ENCODE measurements around the gene SH3GLB1. TPM values are rescaled to one million over a fixed set of nuclear protein-coding genes. Genes with fewer than 3 reads are reported as not detected.

SH3GLB1 gene
- total and polyA plus RNA-seq, 2 donors (not counting 1 experiment from before 2014, with no cell fraction given): 13.2 to 57.3 TPM

GRCh38 chr1:86753700-86754099 lies 49.3 kb downstream of the SH3GLB1 start:
- DNase-seq (no peak), ATAC-seq (ENCODE audit: low read depth) (no peak)
- Mint-ChIP-seq H3K4me1 (peaks cover 10% of the 10 kb centered on the region), H3K27ac (no peak overlapping the region), H3K9me3 (ENCODE audit: insufficient read depth) (no peaks in the 10 kb centered on the region), H3K27me3 (peaks cover 14% of the 10 kb centered on the region), H3K4me3 (no peak overlapping the region)
- no peak overlapping the region for H2AFZ ChIP-seq (ENCODE audit: insufficient read depth, low read depth, low read length, poor library complexity, severe bottlenecking)
- H3K4me2 ChIP-seq (replicated peaks; ENCODE audit: low read depth, low read length, poor library complexity, severe bottlenecking): no peak overlapping the region
- no peak overlapping the region for H3K27ac ChIP-seq (ENCODE audit: low read length in 2 of 2)
- intact Hi-C loops (cut with micrococcal nuclease): no loop called here
- H3K27me3 ChIP-seq (replicated peaks in 1 of 4; ENCODE audit: control extremely low read depth in 1 of 4, control insufficient read depth in 3 of 4, insufficient read depth in 4 of 4, low read length in 3 of 4): peaks cover 0 to 10% (median 0%) of the 10 kb centered on the region in 4 experiments
- CTCF ChIA-PET: interaction anchor here (1.4 to 2.0 kb wide), 4 partner anchors 10 to 49 kb away, joined by 3 to 9 read pairs (median 5); partner anchors contain the start of gene SH3GLB1
- H3K36me3 ChIP-seq (replicated peaks in 1 of 2; ENCODE audit: control extremely low read depth in 1 of 2, control insufficient read depth in 1 of 2, extremely low read depth in 1 of 2, insufficient read depth in 2 of 2, low read length in 1 of 2): no peaks in the 10 kb centered on the region
- H3K4me3 ChIP-seq (ENCODE audit: control extremely low read depth in 1 of 5, extremely low read depth in 1 of 5, insufficient read depth in 1 of 5, low read depth in 2 of 5, low read length in 4 of 5): no peak overlapping the region
- TF ChIP-seq EZH2 (IDR thresholded peaks at IDR 0.05; ENCODE audit: borderline replicate concordance, insufficient read depth, low read depth, low read length, poor library complexity, severe bottlenecking) (no peak), CTCF (IDR thresholded peaks at IDR 0.05) (no peak)
- no peak overlapping the region for H3K9ac ChIP-seq (ENCODE audit: low read length)
- H3K9me3 ChIP-seq (ENCODE audit: control extremely low read depth in 1 of 3, control insufficient read depth in 2 of 3, insufficient read depth in 1 of 3, low read length in 2 of 3): peaks cover 0 to 3% (median 0%) of the 10 kb centered on the region in 3 donors
- no peaks in the 10 kb centered on the region for H4K20me1 ChIP-seq (ENCODE audit: control insufficient read depth, insufficient read depth, low read length, poor library complexity, severe bottlenecking)
- POLR2A ChIA-PET: no interaction called here
- no peaks in the 10 kb centered on the region for H3K79me2 ChIP-seq (ENCODE audit: control insufficient read depth, insufficient read depth, low read length)
- peaks cover 5 to 7% of the 10 kb centered on the region in 2 donors for H3K4me1 ChIP-seq (ENCODE audit: control insufficient read depth in 2 of 2, insufficient read depth in 2 of 2, low read length in 2 of 2)

- ChIA-PET POLR2A (no interaction called here), CTCF (interaction anchor here (1.4 to 1.6 kb wide), 3 partner anchors 12 to 50 kb away, joined by 3 to 9 read pairs (median 3); partner anchors contain the start of gene SH3GLB1)
- intact Hi-C loops (cut with micrococcal nuclease): no loop called here
- no peaks in the 10 kb centered on the region for H3K36me3 ChIP-seq (replicated peaks in 1 of 2; ENCODE audit: control extremely low read depth in 1 of 2, control insufficient read depth in 1 of 2, extremely low read depth in 1 of 2, insufficient read depth in 2 of 2, low read length in 1 of 2)
- H3K4me3 ChIP-seq (ENCODE audit: control extremely low read depth in 1 of 5, extremely low read depth in 1 of 5, insufficient read depth in 1 of 5, low read depth in 2 of 5, low read length in 4 of 5): no peak overlapping the region
- TF ChIP-seq EZH2 (IDR thresholded peaks at IDR 0.05; ENCODE audit: borderline replicate concordance, insufficient read depth, low read depth, low read length, poor library complexity, severe bottlenecking) (no peak), CTCF (IDR thresholded peaks at IDR 0.05) (no peak)
- WGBS (ENCODE audit: insufficient coverage): 79% methylated on average over 2 of the region's 4 CpGs
- H3K27me3 Mint-ChIP-seq: peaks cover 14% of the 10 kb centered on the region
- peaks cover 0 to 6% (median 0%) of the 10 kb centered on the region in 3 donors for H3K9me3 ChIP-seq (ENCODE audit: control extremely low read depth in 1 of 3, control insufficient read depth in 2 of 3, insufficient read depth in 1 of 3, low read length in 2 of 3)
- H3K9ac ChIP-seq (ENCODE audit: low read length): no peak overlapping the region
- no peaks in the 10 kb centered on the region for H3K79me2 ChIP-seq (ENCODE audit: control insufficient read depth, insufficient read depth, low read length)
- H3K4me1 ChIP-seq (ENCODE audit: control insufficient read depth in 2 of 2, insufficient read depth in 2 of 2, low read length in 2 of 2): peaks cover 5 to 7% of the 10 kb centered on the region in 2 donors
- no peaks in the 10 kb centered on the region for H3K9me3 Mint-ChIP-seq (ENCODE audit: insufficient read depth)
- H3K27ac Mint-ChIP-seq: no peak overlapping the region
- peaks cover 0 to 10% (median 0%) of the 10 kb centered on the region in 4 experiments for H3K27me3 ChIP-seq (replicated peaks in 1 of 4; ENCODE audit: control extremely low read depth in 1 of 4, control insufficient read depth in 3 of 4, insufficient read depth in 4 of 4, low read length in 3 of 4)
- ATAC-seq (ENCODE audit: low read depth) (no peak), DNase-seq (no peak)
- H3K4me1 Mint-ChIP-seq: peaks cover 10% of the 10 kb centered on the region
- no peak overlapping the region for H3K4me2 ChIP-seq (replicated peaks; ENCODE audit: low read depth, low read length, poor library complexity, severe bottlenecking)
- H4K20me1 ChIP-seq (ENCODE audit: control insufficient read depth, insufficient read depth, low read length, poor library complexity, severe bottlenecking): no peaks in the 10 kb centered on the region
- no peak overlapping the region for H3K27ac ChIP-seq (ENCODE audit: low read length in 2 of 2)
- peak overlapping the region; percentile 24 for H3K4me3 Mint-ChIP-seq
- no peak overlapping the region for H2AFZ ChIP-seq (ENCODE audit: insufficient read depth, low read depth, low read length, poor library complexity, severe bottlenecking)
Observed at GRCh38 chr1:86754265-86754974, 50.0 kb downstream of the SH3GLB1 start.
